HL-60 (cell line): ENCODE results near the gene KHSRP.
A peak's percentile ranks its signal among the peaks of the same experiment; 100 is the strongest.

ENCODE experiments used
- POLR2AphosphoS5 ChIP-seq: IDR thresholded peaks from 2 replicates; pipeline ENCODE4 v1.6.1; 2012; ENCODE audit warnings: low read depth
- TF ChIP-seq, protein P1 (sequence below): IDR thresholded peaks from one replicate; pipeline ENCODE4 v1.5.1; 2011; ENCODE audit warnings: low read length, control low read depth, inconsistent platforms; ENCODE audit not compliant: insufficient read depth

DNA sequence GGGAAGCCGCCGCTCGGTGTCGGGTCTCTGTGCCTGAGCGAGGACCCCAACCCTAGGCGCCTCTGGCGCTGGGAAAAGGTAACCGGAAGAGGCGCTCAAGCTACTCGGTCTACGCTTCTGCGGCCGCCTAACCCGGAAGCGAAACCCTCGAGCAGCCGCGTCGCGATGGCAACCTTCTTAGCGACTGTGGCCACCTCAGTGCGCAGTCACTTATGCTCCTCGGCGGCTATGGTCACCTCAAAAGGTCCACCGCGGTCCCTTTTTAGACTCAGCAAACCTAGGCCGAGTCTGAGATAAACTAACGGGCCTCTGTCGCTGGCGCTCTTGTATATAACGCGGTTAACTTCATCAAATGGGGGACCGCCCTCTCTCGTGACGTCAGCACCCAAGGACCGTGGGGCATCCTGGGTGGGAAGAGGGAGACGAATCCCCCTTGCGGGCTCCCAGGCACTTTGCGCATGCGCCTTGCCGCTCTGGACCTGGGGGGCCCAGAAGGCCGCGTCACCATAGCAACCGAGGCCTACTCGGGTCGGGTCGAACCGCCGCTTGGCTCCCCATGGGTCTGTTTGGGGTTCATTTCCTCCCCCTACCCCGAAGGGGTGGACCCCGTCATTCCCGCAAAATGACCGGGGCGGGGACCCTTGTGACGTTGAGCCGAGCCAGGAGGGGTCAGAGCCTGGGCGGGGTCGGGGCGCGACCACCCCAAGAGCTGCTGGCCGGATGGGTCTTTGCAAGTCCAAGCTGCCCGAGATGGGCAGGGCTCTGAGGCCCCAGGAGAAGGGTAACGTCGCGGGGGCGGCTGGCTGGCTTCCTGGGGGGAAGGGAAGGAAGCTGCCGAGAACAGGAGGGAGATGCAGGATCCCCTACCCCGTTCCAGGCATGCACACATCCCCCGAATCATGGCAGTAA lies 31.3 kb downstream of the KHSRP start, which contains the start of gene GTF2F1:
- TF ChIP-seq, protein P1, sequence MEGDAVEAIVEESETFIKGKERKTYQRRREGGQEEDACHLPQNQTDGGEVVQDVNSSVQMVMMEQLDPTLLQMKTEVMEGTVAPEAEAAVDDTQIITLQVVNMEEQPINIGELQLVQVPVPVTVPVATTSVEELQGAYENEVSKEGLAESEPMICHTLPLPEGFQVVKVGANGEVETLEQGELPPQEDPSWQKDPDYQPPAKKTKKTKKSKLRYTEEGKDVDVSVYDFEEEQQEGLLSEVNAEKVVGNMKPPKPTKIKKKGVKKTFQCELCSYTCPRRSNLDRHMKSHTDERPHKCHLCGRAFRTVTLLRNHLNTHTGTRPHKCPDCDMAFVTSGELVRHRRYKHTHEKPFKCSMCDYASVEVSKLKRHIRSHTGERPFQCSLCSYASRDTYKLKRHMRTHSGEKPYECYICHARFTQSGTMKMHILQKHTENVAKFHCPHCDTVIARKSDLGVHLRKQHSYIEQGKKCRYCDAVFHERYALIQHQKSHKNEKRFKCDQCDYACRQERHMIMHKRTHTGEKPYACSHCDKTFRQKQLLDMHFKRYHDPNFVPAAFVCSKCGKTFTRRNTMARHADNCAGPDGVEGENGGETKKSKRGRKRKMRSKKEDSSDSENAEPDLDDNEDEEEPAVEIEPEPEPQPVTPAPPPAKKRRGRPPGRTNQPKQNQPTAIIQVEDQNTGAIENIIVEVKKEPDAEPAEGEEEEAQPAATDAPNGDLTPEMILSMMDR: no peak
- TF ChIP-seq POLR2AphosphoS5: peak; percentile 34; the same call in 1 of the 2 replicates
